ENCODE results near the gene IZUMO4.

GRCh38 chr19:2115911-2116426 is 19.3 kb downstream of the IZUMO4 start:
- no peak for TF ChIP-seq CTCF (IDR thresholded peaks at IDR 0.05)
- no peak for TF ChIP-seq EP300 (IDR thresholded peaks at IDR 0.05)
- no peak for TF ChIP-seq POLR2A (IDR thresholded peaks at IDR 0.05)
